GM12872 (cell line): ENCODE measurements around the gene NRP1.

Experiments
- TF ChIP-seq, protein P1 (sequence below): IDR thresholded peaks from 3 replicates; pipeline ENCODE4 v1.5.1; 2011; ENCODE audit warnings: low read depth, mild to moderate bottlenecking, low read length, moderate library complexity; ENCODE audit not compliant: insufficient read depth

The NRP1 gene

GRCh38 chr10:33201056-33201780 lies 133.2 kb downstream of the NRP1 start:
- TF ChIP-seq, protein P1, sequence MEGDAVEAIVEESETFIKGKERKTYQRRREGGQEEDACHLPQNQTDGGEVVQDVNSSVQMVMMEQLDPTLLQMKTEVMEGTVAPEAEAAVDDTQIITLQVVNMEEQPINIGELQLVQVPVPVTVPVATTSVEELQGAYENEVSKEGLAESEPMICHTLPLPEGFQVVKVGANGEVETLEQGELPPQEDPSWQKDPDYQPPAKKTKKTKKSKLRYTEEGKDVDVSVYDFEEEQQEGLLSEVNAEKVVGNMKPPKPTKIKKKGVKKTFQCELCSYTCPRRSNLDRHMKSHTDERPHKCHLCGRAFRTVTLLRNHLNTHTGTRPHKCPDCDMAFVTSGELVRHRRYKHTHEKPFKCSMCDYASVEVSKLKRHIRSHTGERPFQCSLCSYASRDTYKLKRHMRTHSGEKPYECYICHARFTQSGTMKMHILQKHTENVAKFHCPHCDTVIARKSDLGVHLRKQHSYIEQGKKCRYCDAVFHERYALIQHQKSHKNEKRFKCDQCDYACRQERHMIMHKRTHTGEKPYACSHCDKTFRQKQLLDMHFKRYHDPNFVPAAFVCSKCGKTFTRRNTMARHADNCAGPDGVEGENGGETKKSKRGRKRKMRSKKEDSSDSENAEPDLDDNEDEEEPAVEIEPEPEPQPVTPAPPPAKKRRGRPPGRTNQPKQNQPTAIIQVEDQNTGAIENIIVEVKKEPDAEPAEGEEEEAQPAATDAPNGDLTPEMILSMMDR, result no peak

- TF ChIP-seq, protein P1, result no peak
Measured at GRCh38 chr10:33199731-33200232, 134.7 kb downstream of the NRP1 start.

DNA sequence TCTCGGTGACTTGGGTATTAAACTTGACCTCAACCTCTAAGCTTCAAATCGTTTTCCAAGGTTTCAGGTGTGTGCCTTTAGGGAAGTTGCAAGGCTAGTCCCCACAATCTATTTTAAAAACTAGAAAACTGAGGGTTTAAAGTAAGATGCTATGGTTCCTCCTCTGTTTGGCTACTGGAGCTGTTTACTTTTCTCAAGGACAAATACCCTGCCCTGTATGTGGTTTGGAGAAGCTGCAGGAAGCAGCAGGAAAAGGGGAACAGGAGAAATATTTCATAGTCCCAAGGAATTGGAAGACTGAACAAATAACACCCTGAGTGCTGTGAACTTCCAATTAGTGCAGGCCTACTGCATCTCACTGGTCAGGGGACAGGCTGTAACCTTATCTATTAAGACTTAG lies 135.9 kb downstream of the NRP1 start:
- TF ChIP-seq, protein P1, result no peak

GRCh38 chr10:33196710-33197491 lies 137.6 kb downstream of the NRP1 start:
- TF ChIP-seq, protein P1, result no peak

DNA sequence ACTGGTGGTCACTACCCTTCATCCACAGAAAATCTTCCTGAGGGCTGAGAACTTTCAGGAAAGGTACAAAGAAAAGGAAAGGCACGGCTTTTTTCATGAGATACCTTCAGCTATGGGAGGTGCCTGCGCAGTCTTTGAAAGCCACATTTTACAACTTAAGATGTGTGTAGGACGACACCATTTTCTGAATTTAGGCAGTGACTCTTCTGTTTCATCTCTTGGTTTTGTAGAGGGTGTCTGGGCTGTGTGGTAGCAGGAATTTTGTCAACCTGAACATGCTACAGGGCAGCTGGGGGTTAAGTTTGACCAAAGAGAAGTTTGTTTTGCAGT lies 138.1 kb downstream of the NRP1 start:
- TF ChIP-seq, protein P1, result no peak

GRCh38 chr10:33195608-33196376 lies 138.7 kb downstream of the NRP1 start:
- TF ChIP-seq, protein P1, result no peak
